Transverse colon (tissue), 4 donors: Measurements from ENCODE around the gene AGPAT3. TPM values are rescaled to one million over a fixed set of nuclear protein-coding genes. Genes with fewer than 3 reads are reported as not detected.
A peak's percentile ranks its signal among the peaks of the same experiment; 100 is the strongest.

Experiments
- DNase-seq: peaks from one replicate; pipeline ENCODE4 v3.0.0-alpha.2; 2019
- H3K27ac ChIP-seq, 4 donors: fragments of 200-600 bp; sonication (generic); 2 replicates each; pipeline ENCODE4 v1.5.1; 2016 to 2018; ENCODE audit warnings: inconsistent platforms in 4 of 4
- H3K27me3 ChIP-seq: fragments of 200-600 bp; sonication (generic); 2 replicates; pipeline ENCODE4 v1.5.1; 2017; ENCODE audit warnings: inconsistent platforms
- H3K36me3 ChIP-seq, 4 donors: fragments of 200-600 bp; sonication (generic); 2 replicates each; pipeline ENCODE4 v1.5.1; 2017 to 2019; ENCODE audit warnings: inconsistent platforms in 4 of 4
- H3K4me1 ChIP-seq, 4 donors: fragments of 200-600 bp; sonication (generic); 2 replicates each; pipeline ENCODE4 v1.5.1; 2017 to 2020; ENCODE audit warnings: inconsistent platforms in 4 of 4
- H3K4me3 ChIP-seq, 4 donors: fragments of 200-600 bp; sonication (generic); 1 replicate in 1 of 4; 2 replicates in 3 of 4; pipeline versions ENCODE4 v1.5.1 to v1.6.1; 2017 to 2019; ENCODE audit warnings: inconsistent platforms in 4 of 4
- H3K9me3 ChIP-seq, 2 donors: fragments of 200-600 bp; sonication (generic); 2 replicates each; pipeline ENCODE4 v1.5.1; 2017 to 2019; ENCODE audit warnings: inconsistent platforms in 2 of 2
- EP300 ChIP-seq: sonication (generic); formaldehyde crosslinking; IDR thresholded peaks from one replicate; pipeline ENCODE4 v1.6.1; 2017; ENCODE audit warnings: antibody characterized with exemption, low read depth
- POLR2A ChIP-seq: fragments of 450-650 bp; IDR thresholded peaks from one replicate; pipeline ENCODE4 v1.6.1; 2016; ENCODE audit warnings: antibody characterized with exemption, mild to moderate bottlenecking, moderate library complexity
- POLR2AphosphoS5 ChIP-seq, 3 donors: sonication (generic); formaldehyde crosslinking; IDR thresholded peaks; one replicate each; pipeline ENCODE4 v1.6.1; 2016; ENCODE audit warnings: antibody characterized with exemption in 3 of 3
- WGBS, 2 donors: methylation state at CpG; one replicate each; pipeline ENCODE4 v1.1.5; 2018; ENCODE audit warnings: low coverage in 1 of 2; 5-methylcytosine and 5-hydroxymethylcytosine counted together
- in situ Hi-C, 4 donors: fragments of 200-750 bp; cut with MboI; loops; one replicate each; pipeline versions ENCODE4 v1.15.0 to v1.15.1; 2017; ENCODE audit warnings: low sequenced_read_pairs in 3 of 4, low pct_ligation_motif_present in 1 of 4, low pct_unique_long_range_greater_than_20kb in 1 of 4
- intact Hi-C: fragments of 100-400 bp; cut with DNase I; formaldehyde crosslinking; loops from one replicate; pipeline ENCODE4 v1.15.1; 2023; ENCODE audit warnings: low total_unique reads
- total RNA-seq, 4 donors: library from RNA; depleted of rRNA; stranded (reverse); fragments of >200 nt; gene quantifications; one replicate each; pipeline ENCODE4 v1.1.0, GENCODE V29; 2016
- TF ChIP-seq, protein P1 (sequence below), 5 experiments: fragments of 200-600 bp in 3 of 5; fragments of 450-650 bp in 2 of 5; sonication (generic) in 3 of 5; IDR thresholded peaks; 1 replicate in 2 of 5; 2 replicates in 3 of 5; pipeline ENCODE4 v1.5.1; 2016 to 2017; ENCODE audit warnings: antibody characterized with exemption in 5 of 5, inconsistent platforms in 3 of 5, mild to moderate bottlenecking in 2 of 5, moderate library complexity in 1 of 5

Gene AGPAT3
- total RNA-seq, 4 donors from 2014 or later = 59.9 to 116 (median 85.3) TPM

DNA sequence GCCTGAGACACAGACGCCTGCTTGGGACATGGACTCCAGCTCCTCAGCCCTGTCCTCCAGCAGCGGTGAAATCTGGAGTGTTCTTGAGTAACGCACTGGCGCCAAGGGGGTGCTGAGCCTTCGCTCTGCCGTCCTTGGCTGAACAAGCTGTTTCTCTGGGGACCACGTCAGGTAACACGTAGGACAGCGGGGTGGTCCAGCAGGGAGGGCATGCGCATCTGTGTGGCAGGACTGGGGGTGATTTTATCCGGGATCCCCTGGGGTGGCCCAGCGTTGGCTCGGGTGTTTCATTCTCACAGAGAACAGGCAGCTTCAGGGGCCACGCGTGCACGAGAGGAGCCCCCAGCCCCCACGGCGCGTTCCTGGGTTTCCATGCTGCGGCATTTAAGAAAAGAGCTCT lies 61.2 kb downstream of the AGPAT3 start:
- no peak overlapping the region for H3K4me3 ChIP-seq
- H3K27me3 ChIP-seq = no peaks in the 10 kb centered on the region
- in situ Hi-C loops (loop anchor here in 2 of 4 donors (25.0 kb wide), 2 partner anchors 89 to 114 kb away; no protein-coding TSS in a partner anchor), intact Hi-C loops (no loop called here)
- DNase-seq = no peak
- H3K36me3 ChIP-seq = no peaks in the 10 kb centered on the region
- no peaks in the 10 kb centered on the region for H3K9me3 ChIP-seq
- TF ChIP-seq POLR2A (no peak), EP300 (no peak), POLR2AphosphoS5 (IDR thresholded peaks at IDR 0.05) (no peak)
- TF ChIP-seq, protein P1, sequence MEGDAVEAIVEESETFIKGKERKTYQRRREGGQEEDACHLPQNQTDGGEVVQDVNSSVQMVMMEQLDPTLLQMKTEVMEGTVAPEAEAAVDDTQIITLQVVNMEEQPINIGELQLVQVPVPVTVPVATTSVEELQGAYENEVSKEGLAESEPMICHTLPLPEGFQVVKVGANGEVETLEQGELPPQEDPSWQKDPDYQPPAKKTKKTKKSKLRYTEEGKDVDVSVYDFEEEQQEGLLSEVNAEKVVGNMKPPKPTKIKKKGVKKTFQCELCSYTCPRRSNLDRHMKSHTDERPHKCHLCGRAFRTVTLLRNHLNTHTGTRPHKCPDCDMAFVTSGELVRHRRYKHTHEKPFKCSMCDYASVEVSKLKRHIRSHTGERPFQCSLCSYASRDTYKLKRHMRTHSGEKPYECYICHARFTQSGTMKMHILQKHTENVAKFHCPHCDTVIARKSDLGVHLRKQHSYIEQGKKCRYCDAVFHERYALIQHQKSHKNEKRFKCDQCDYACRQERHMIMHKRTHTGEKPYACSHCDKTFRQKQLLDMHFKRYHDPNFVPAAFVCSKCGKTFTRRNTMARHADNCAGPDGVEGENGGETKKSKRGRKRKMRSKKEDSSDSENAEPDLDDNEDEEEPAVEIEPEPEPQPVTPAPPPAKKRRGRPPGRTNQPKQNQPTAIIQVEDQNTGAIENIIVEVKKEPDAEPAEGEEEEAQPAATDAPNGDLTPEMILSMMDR (IDR thresholded peaks at IDR 0.05) = no peak
- H3K4me1 ChIP-seq = peaks cover 6 to 47% (median 29%) of the 10 kb centered on the region in 4 donors
- WGBS, 2 donors = 90 to 100% methylated on average over 3 to 19 of the region's 20 CpGs
- no peak overlapping the region for H3K27ac ChIP-seq

DNA sequence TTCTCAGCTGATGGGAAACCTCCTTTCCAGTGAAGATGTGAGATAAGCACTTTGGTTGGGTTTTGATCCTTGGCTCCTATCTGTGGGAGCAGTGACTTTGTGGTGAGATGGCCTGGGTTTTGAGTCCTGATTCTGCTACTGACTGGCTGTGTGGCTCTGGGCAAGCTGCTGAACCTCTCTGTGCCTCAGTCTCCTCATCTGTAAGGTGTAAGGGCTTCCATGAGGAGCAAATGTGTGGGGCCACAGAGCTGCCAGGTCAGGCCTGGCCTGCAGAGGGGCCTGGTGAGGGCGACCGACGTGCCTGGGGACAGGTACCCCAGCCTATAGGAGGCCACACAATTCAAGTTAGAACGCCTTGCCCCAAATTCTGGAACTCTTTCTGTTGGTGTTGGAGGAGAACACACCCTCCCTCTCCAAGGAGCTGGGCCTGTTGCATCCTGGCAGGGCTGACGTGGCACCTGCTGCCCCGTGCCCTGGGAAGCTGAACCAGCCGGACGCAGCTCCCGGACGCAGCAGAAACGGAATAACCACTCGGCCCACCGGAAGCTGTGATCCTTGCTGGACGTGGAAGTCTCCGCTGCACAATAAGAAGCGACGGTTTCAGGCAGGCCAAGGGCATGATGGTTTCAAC lies 62.7 kb downstream of the AGPAT3 start:
- peaks cover 6 to 36% (median 24%) of the 10 kb centered on the region in 4 donors for H3K4me1 ChIP-seq
- intact Hi-C loops (no loop called here), in situ Hi-C loops (loop anchor here in 2 of 4 donors (25.0 kb wide), 2 partner anchors 90 to 115 kb away; no protein-coding TSS in a partner anchor)
- DNase-seq = no peak
- no peaks in the 10 kb centered on the region for H3K36me3 ChIP-seq
- no peak overlapping the region for H3K27ac ChIP-seq
- TF ChIP-seq EP300 (no peak), POLR2A (no peak), POLR2AphosphoS5 (IDR thresholded peaks at IDR 0.05) (no peak)
- TF ChIP-seq, protein P1 (IDR thresholded peaks at IDR 0.05) = no peak
- H3K4me3 ChIP-seq = no peak overlapping the region
- H3K27me3 ChIP-seq = no peaks in the 10 kb centered on the region
- H3K9me3 ChIP-seq = no peaks in the 10 kb centered on the region
- WGBS, 2 donors = 93% methylated on average over 16 of the region's 17 CpGs; no CpG with 5 or more reads in 1 of the 2 donors

DNA sequence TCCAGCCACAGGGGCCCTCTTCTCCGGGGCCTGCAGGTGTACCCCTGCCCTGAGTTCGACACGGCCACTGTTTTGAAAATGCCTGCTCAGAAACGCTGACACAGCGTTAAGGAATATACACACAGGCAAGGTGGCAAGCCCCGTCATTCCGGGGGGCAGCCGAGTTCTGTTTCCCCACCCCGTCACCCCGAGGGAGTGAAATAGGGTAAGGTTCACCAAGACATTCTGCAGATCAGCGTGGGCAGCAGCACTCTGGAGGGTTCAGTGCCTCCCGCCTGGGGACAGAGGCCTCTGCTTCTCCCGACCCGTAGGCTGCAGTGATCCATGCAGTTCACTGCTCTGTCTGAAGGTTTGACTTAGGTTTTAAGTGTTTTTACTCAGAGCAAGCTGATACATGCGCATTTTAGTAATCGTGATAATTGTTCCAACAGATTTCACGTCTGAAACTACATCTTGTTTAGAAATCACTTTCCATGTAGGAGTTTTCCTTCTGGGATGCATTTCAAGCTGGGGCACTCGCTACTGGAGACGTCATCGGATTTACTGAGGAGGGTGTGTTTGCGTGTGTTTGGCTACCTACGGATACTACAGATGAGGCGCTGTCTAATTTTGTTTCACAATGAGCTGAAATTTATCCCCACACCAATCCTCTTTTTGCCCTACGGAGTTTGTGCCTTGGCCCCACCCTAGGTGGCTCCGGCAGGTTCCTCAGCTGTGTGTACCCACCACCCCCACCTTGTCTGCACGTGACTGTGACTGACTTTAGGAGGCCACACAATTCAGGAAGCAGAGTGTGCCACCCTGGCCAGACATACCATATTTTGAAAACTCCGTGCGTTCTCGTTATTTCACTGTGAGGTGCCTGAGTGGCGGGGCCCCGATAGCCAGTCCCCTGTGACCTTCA lies 63.5 kb downstream of the AGPAT3 start:
- Histone ChIP-seq H3K27ac (peak overlapping the region in 1 of 4 donors; percentile 7), H3K36me3 (no peaks in the 10 kb centered on the region), H3K27me3 (no peaks in the 10 kb centered on the region), H3K9me3 (no peaks in the 10 kb centered on the region), H3K4me3 (no peak overlapping the region), H3K4me1 (peaks cover 6 to 31% (median 16%) of the 10 kb centered on the region in 4 donors)
- WGBS, 2 donors = 88 to 89% methylated on average over 17 to 31 of the region's 31 CpGs
- in situ Hi-C loops = loop anchor here in 2 of 4 donors (25.0 kb wide), 2 partner anchors 91 to 116 kb away; no protein-coding TSS in a partner anchor
- no peak for DNase-seq
- intact Hi-C loops = no loop called here
- TF ChIP-seq, protein P1 (IDR thresholded peaks at IDR 0.05) = no peak
- TF ChIP-seq POLR2AphosphoS5 (IDR thresholded peaks at IDR 0.05) (no peak), POLR2A (no peak), EP300 (no peak)
